ENCODE measurements around the gene EARS2.

Gene EARS2

DNA sequence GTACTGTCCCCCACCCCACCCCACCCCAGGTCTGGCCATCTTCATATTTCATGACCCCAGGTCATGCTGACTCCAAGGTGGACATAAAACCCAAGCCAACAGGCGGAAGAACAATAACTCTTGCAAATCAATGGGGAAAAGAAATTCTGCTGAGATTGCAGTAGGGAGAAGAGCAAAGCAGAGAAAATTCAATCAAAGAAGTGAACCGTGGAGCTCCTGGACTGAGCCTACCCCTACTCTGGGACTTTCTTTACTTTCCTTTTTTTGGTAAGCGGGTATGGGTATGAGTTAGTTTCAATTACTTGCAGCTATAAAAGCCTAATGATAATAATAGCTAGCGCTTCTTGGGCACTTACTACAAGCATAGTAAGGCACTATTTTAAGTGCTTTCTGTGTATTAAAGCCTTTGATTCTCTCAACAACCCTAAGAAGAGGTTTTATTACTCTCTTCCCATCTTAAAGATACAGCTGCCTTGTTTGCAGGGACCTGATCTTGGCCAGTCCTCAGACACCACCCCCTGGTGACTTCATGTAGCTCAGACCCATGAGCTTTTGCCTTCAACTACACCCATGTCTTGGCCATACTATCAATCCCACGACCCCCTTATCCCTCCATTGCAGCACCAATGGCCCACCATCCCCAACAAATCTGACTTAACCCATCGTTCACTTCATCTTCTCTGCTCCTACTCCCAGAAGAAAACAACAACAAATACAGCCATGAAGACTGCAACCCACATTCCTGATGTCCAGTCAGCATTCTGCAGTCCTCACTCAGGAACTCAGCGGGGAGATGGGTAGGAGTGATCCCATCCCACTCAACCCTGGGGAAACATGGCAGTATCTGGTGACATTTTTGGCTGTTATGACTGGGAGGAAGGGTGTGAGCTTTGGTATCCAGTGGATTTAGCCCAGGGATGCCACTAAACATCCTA lies 51.2 kb downstream of the EARS2 start:
- H3K9me3 ChIP-seq (ENCODE audit: control insufficient read depth, insufficient read depth, low read length) = no peaks in the 10 kb centered on the region
- 0 out of 2 replicates have a peak, but pooled peaks cover 2% of the 10 kb centered on the region for H3K36me3 ChIP-seq (ENCODE audit: control insufficient read depth, insufficient read depth, low read length)
- 100% methylated on average over 2 of the region's 7 CpGs for WGBS (ENCODE audit: insufficient coverage, insufficient read length)
- H3K27ac ChIP-seq (ENCODE audit: low read length) = no peak overlapping the region
- peaks cover 7% of the 10 kb centered on the region for H3K4me1 ChIP-seq (ENCODE audit: control insufficient read depth, insufficient read depth, low read length)
- H3K27me3 ChIP-seq (ENCODE audit: control insufficient read depth, insufficient read depth, low read length) = no peaks in the 10 kb centered on the region
- no peak overlapping the region for H3K4me3 ChIP-seq (ENCODE audit: low read length)
- DNase-seq (ENCODE audit: low read depth, low spot score) = no peak

DNA sequence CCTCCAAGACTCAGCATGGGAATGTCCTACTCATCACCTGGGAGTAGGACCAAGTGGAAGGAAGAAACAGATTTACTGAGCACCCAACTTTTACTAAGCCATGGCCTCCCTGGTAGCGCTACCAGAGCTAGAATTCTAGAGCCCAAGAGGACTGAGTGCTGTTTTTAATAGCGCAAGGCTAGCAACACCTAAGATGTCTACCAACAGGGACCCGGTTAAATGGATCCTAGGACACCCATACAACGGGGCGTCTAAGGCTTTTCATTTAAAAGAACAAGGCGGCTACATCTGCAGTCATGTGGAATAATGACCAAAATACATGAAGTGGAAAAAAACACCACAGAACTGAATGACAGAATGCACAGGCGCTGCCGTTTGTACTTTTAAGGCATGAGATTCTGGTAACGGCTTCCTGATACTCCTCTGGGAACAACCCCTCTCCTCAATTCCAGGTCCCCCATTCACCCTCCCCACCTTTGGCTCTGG lies 51.9 kb downstream of the EARS2 start:
- no peaks in the 10 kb centered on the region for H3K27me3 ChIP-seq (ENCODE audit: control insufficient read depth, insufficient read depth, low read length)
- H3K4me3 ChIP-seq (ENCODE audit: low read length) = no peak overlapping the region
- H3K27ac ChIP-seq (ENCODE audit: low read length) = no peak overlapping the region
- DNase-seq (ENCODE audit: low read depth, low spot score) = no peak
- H3K4me1 ChIP-seq (ENCODE audit: control insufficient read depth, insufficient read depth, low read length) = peaks cover 9% of the 10 kb centered on the region
- H3K36me3 ChIP-seq (ENCODE audit: control insufficient read depth, insufficient read depth, low read length) = 0 out of 2 replicates have a peak, but pooled peaks cover 2% of the 10 kb centered on the region
- no CpG with 5 or more reads among the region's 9 CpGs for WGBS (ENCODE audit: insufficient coverage, insufficient read length)
- H3K9me3 ChIP-seq (ENCODE audit: control insufficient read depth, insufficient read depth, low read length) = no peaks in the 10 kb centered on the region

DNA sequence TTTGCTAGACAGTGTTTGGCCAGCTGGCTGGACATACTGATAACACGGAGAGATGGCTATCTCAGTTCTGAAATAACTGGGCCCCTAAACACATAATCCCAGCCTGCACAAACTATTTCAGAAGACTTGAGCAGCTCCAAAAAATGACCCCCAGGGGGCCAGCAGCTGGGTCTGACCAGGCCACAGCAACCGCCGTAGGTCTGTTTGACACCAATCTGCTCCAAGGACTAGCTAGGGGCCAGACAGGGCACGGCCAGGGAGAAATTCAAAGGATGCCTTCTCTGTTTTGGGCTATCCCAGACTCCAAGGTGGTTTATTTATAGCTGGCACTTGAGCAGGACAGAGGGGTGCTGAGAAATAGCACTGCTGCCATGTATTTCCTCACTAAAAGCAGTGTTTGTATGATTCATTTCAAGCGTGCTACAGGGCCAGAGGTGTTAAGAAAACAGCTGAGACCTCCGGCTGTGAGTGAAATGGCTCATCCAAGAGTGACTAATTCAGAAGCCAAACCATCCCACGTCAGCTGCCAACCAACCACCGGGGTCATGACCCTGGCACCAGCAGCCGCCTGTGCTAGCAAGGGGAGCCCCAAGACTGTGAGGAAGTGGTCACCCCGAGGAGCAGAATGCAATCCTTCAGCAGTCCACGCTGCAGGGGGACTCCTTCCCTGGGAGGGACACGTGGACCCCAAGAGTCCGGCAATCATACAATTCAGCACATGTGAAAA lies 52.5 kb downstream of the EARS2 start:
- Histone ChIP-seq H3K36me3 (ENCODE audit: control insufficient read depth, insufficient read depth, low read length) (0 out of 2 replicates have a peak, but pooled peaks cover 2% of the 10 kb centered on the region), H3K9me3 (ENCODE audit: control insufficient read depth, insufficient read depth, low read length) (no peaks in the 10 kb centered on the region), H3K27ac (ENCODE audit: low read length) (no peak overlapping the region), H3K4me3 (ENCODE audit: low read length) (no peak overlapping the region), H3K4me1 (ENCODE audit: control insufficient read depth, insufficient read depth, low read length) (peaks cover 10% of the 10 kb centered on the region), H3K27me3 (ENCODE audit: control insufficient read depth, insufficient read depth, low read length) (no peaks in the 10 kb centered on the region)
- WGBS (ENCODE audit: insufficient coverage, insufficient read length) = no CpG with 5 or more reads among the region's 13 CpGs
- DNase-seq (ENCODE audit: low read depth, low spot score) = no peak

DNA sequence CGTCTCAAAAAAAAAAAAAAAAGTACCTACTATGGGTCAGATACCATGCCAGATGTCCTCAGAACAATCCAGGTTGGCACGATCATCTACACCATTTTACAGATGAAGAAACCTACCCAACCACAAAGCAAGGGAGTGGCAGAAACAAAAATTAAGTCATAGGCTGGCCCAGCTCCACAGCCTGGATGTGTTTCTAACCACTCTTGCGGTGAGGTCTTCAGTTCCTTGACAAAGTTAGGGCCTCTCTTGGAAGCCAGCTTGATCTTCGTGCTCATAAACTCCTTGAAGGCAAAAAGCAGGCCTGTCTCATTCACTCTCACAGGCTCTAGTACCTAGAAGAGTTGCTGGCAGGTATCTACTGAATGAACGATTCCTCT lies 53.1 kb downstream of the EARS2 start:
- Histone ChIP-seq H3K27ac (ENCODE audit: low read length) (no peak overlapping the region), H3K4me3 (ENCODE audit: low read length) (no peak overlapping the region), H3K27me3 (ENCODE audit: control insufficient read depth, insufficient read depth, low read length) (no peaks in the 10 kb centered on the region), H3K9me3 (ENCODE audit: control insufficient read depth, insufficient read depth, low read length) (no peaks in the 10 kb centered on the region), H3K36me3 (ENCODE audit: control insufficient read depth, insufficient read depth, low read length) (0 out of 2 replicates have a peak, but pooled peaks cover 2% of the 10 kb centered on the region), H3K4me1 (ENCODE audit: control insufficient read depth, insufficient read depth, low read length) (peaks cover 10% of the 10 kb centered on the region)
- DNase-seq (ENCODE audit: low read depth, low spot score) = no peak
- no CpG with 5 or more reads among the region's 5 CpGs for WGBS (ENCODE audit: insufficient coverage, insufficient read length)

DNA sequence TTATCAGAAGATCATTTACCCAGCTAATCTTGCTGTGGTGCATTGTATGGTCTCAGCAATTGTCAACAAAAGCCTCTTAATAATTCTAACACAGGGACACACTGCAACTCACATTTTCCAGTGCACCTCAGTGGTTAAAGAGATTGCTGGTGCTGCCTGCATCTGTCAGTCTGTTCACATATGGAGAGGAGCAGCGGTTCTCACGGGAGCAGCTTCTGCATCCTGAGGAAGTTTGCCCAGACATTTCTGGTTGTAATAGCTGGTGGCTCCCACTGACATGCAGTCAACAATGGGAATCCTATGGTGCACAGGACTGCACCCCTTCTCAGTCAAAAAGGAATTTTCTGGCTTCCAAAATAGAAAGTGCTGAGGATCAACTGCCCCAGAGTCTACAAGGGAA lies 54.7 kb downstream of the EARS2 start:
- Histone ChIP-seq H3K27me3 (ENCODE audit: control insufficient read depth, insufficient read depth, low read length) (no peaks in the 10 kb centered on the region), H3K27ac (ENCODE audit: low read length) (no peak overlapping the region), H3K36me3 (ENCODE audit: control insufficient read depth, insufficient read depth, low read length) (0 out of 2 replicates have a peak, but pooled peaks cover 2% of the 10 kb centered on the region), H3K9me3 (ENCODE audit: control insufficient read depth, insufficient read depth, low read length) (no peaks in the 10 kb centered on the region), H3K4me3 (ENCODE audit: low read length) (no peak overlapping the region), H3K4me1 (ENCODE audit: control insufficient read depth, insufficient read depth, low read length) (peaks cover 7% of the 10 kb centered on the region)
- DNase-seq (ENCODE audit: low read depth, low spot score) = no peak
- no CpG with 5 or more reads among the region's 2 CpGs for WGBS (ENCODE audit: insufficient coverage, insufficient read length)

GRCh38 chr16:23501291-23501690 lies 55.9 kb downstream of the EARS2 start:
- WGBS (ENCODE audit: insufficient coverage, insufficient read length) = no CpG with 5 or more reads among the region's 5 CpGs
- Histone ChIP-seq H3K9me3 (ENCODE audit: control insufficient read depth, insufficient read depth, low read length) (no peaks in the 10 kb centered on the region), H3K27ac (ENCODE audit: low read length) (no peak overlapping the region), H3K36me3 (ENCODE audit: control insufficient read depth, insufficient read depth, low read length) (0 out of 2 replicates have a peak, but pooled peaks cover 2% of the 10 kb centered on the region), H3K27me3 (ENCODE audit: control insufficient read depth, insufficient read depth, low read length) (no peaks in the 10 kb centered on the region), H3K4me1 (ENCODE audit: control insufficient read depth, insufficient read depth, low read length) (peaks cover 7% of the 10 kb centered on the region), H3K4me3 (ENCODE audit: low read length) (no peak overlapping the region)
- DNase-seq (ENCODE audit: low read depth, low spot score) = no peak

GRCh38 chr16:23500862-23501225 lies 56.3 kb downstream of the EARS2 start:
- Histone ChIP-seq H3K36me3 (ENCODE audit: control insufficient read depth, insufficient read depth, low read length) (0 out of 2 replicates have a peak, but pooled peaks cover under 1% of the 10 kb centered on the region), H3K27me3 (ENCODE audit: control insufficient read depth, insufficient read depth, low read length) (no peaks in the 10 kb centered on the region), H3K4me1 (ENCODE audit: control insufficient read depth, insufficient read depth, low read length) (peaks cover 5% of the 10 kb centered on the region), H3K9me3 (ENCODE audit: control insufficient read depth, insufficient read depth, low read length) (no peaks in the 10 kb centered on the region), H3K27ac (ENCODE audit: low read length) (no peak overlapping the region), H3K4me3 (ENCODE audit: low read length) (no peak overlapping the region)
- no peak for DNase-seq (ENCODE audit: low read depth, low spot score)
- WGBS (ENCODE audit: insufficient coverage, insufficient read length) = no CpG with 5 or more reads among the region's 4 CpGs

- H3K9me3 ChIP-seq (ENCODE audit: control insufficient read depth, insufficient read depth, low read length) = no peaks in the 10 kb centered on the region
- peaks cover 5% of the 10 kb centered on the region; the same call in 1 of the 2 replicates for H3K36me3 ChIP-seq (ENCODE audit: control insufficient read depth, insufficient read depth, low read length)
- H3K4me1 ChIP-seq (ENCODE audit: control insufficient read depth, insufficient read depth, low read length) = peaks cover 5% of the 10 kb centered on the region
- H3K4me3 ChIP-seq (ENCODE audit: low read length) = no peak overlapping the region
- WGBS (ENCODE audit: insufficient coverage, insufficient read length) = no CpG with 5 or more reads among the region's 20 CpGs
- H3K27ac ChIP-seq (ENCODE audit: low read length) = no peak overlapping the region
- DNase-seq (ENCODE audit: low read depth, low spot score) = no peak
- H3K27me3 ChIP-seq (ENCODE audit: control insufficient read depth, insufficient read depth, low read length) = no peaks in the 10 kb centered on the region
These were observed 56.8 kb downstream of the EARS2 start for GRCh38 chr16:23500212-23500861.

DNA sequence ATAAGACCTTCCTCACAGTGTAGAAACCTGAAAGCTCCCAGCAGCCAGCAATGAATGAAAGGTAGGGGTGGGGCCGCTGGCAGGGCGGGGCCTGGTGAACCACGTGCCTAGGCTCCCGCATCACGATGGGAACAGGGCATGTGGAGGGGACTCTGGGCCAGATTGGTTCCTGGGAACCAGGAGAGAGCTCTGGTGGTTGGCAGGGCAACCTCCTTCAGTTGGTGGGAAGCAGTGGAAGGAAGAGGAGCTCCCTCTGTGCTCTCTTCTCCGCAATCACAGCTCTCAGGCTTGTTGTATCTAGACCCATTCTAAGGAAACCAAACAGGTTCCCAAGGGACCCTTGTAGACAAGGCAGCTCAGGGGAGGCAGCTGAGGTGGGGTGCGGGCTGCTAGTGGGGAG lies 57.3 kb downstream of the EARS2 start:
- H3K4me3 ChIP-seq (ENCODE audit: low read length) = no peak overlapping the region
- no CpG with 5 or more reads among the region's 7 CpGs for WGBS (ENCODE audit: insufficient coverage, insufficient read length)
- DNase-seq (ENCODE audit: low read depth, low spot score) = no peak
- no peak overlapping the region for H3K27ac ChIP-seq (ENCODE audit: low read length)
- H3K36me3 ChIP-seq (ENCODE audit: control insufficient read depth, insufficient read depth, low read length) = peaks cover 6% of the 10 kb centered on the region; the same call in 1 of the 2 replicates
- no peaks in the 10 kb centered on the region for H3K9me3 ChIP-seq (ENCODE audit: control insufficient read depth, insufficient read depth, low read length)
- H3K4me1 ChIP-seq (ENCODE audit: control insufficient read depth, insufficient read depth, low read length) = peaks cover 3% of the 10 kb centered on the region; the same call in 1 of the 2 replicates
- H3K27me3 ChIP-seq (ENCODE audit: control insufficient read depth, insufficient read depth, low read length) = no peaks in the 10 kb centered on the region

DNA sequence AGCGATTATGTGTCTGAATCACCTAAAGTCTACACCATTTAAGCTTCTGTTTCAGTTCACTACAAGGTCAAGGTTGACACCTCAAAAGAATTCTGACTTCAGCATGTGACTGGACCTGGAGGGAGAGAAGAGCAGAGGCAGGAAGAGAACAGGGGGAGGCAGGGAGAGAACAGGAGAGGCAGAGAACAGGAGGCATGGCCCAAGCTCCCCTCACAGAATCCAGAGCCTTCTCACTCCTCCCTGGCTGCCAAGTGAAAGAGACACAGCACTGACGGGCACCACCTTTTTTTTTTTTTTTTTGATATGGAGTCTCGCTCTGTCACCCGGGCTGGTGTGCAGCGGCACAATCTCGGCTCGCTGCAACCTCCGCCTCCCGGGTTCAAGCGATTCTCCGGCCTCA lies 58.3 kb downstream of the EARS2 start:
- H3K36me3 ChIP-seq (ENCODE audit: control insufficient read depth, insufficient read depth, low read length) = peaks cover 14% of the 10 kb centered on the region
- DNase-seq (ENCODE audit: low read depth, low spot score) = no peak
- no peaks in the 10 kb centered on the region for H3K27me3 ChIP-seq (ENCODE audit: control insufficient read depth, insufficient read depth, low read length)
- no peak overlapping the region for H3K4me3 ChIP-seq (ENCODE audit: low read length)
- peaks cover 3% of the 10 kb centered on the region; the same call in 1 of the 2 replicates for H3K4me1 ChIP-seq (ENCODE audit: control insufficient read depth, insufficient read depth, low read length)
- no peaks in the 10 kb centered on the region for H3K9me3 ChIP-seq (ENCODE audit: control insufficient read depth, insufficient read depth, low read length)
- no CpG with 5 or more reads among the region's 11 CpGs for WGBS (ENCODE audit: insufficient coverage, insufficient read length)
- no peak overlapping the region for H3K27ac ChIP-seq (ENCODE audit: low read length)
